Osteoblast (primary cell): ENCODE results near the gene ADIPOR2. TPM values are rescaled to one million over a fixed set of nuclear protein-coding genes. Genes with fewer than 3 reads are reported as not detected.

Experiments
- DNase-seq: peaks from one replicate; pipeline ENCODE4 v3.0.0; 2011; ENCODE audit warnings: low spot score, mixed read lengths; ENCODE audit not compliant: insufficient read length; ENCODE audit errors: missing footprints
- H2AFZ ChIP-seq: 2 replicates; pipeline ENCODE4 v1.6.0; 2011; ENCODE audit warnings: mild to moderate bottlenecking, low read length
- H3K27ac ChIP-seq: 2 replicates; pipeline ENCODE4 v1.5.1; 2011; ENCODE audit warnings: mild to moderate bottlenecking, low read depth, low read length, moderate library complexity
- H3K27me3 ChIP-seq: 2 replicates; pipeline ENCODE4 v1.6.0; 2012; ENCODE audit warnings: mild to moderate bottlenecking, control low read depth, inconsistent platforms, low read length, moderate library complexity; ENCODE audit not compliant: insufficient read depth
- H3K36me3 ChIP-seq: 2 replicates; pipeline ENCODE4 v1.5.1; 2011; ENCODE audit warnings: mild to moderate bottlenecking, low read length, control low read depth, moderate library complexity; ENCODE audit not compliant: insufficient read depth
- H3K4me1 ChIP-seq: 2 replicates; pipeline ENCODE4 v1.5.1; 2011; ENCODE audit warnings: mild to moderate bottlenecking, low read length, control low read depth, moderate library complexity; ENCODE audit not compliant: insufficient read depth
- H3K4me2 ChIP-seq: 2 replicates; pipeline ENCODE4 v1.6.0; 2011; ENCODE audit warnings: mild to moderate bottlenecking, low read length; ENCODE audit not compliant: insufficient read depth
- H3K4me3 ChIP-seq: fragments of 200-600 bp; sonication (generic); 3 replicates; pipeline ENCODE4 v1.5.1; 2012; ENCODE audit warnings: mild to moderate bottlenecking, low read length, inconsistent platforms; ENCODE audit not compliant: insufficient read depth
- H3K79me2 ChIP-seq: 2 replicates; pipeline ENCODE4 v1.6.0; 2012; ENCODE audit warnings: mild to moderate bottlenecking, low read length, control low read depth, inconsistent platforms; ENCODE audit not compliant: insufficient read depth
- H3K9me3 ChIP-seq: 2 replicates; pipeline ENCODE4 v1.5.1; 2011; ENCODE audit warnings: low read depth, low read length, control low read depth
- H4K20me1 ChIP-seq: 2 replicates; pipeline ENCODE4 v1.6.0; 2012; ENCODE audit warnings: mild to moderate bottlenecking, low read length, control low read depth; ENCODE audit not compliant: insufficient read depth
- CTCF ChIP-seq: IDR thresholded peaks from 2 replicates; pipeline ENCODE4 v1.5.1; 2011; ENCODE audit warnings: mild to moderate bottlenecking, low read depth, low read length, moderate library complexity; ENCODE audit errors: extremely low read depth
- total RNA-seq: library from RNA; depleted of rRNA; stranded (reverse); fragments of >200 nt; gene quantifications from 2 replicates; pipeline ENCODE4 v1.2.3, GENCODE V29; 2012

ADIPOR2 gene
- total RNA-seq, 1 donor, result 32.2 TPM

DNA sequence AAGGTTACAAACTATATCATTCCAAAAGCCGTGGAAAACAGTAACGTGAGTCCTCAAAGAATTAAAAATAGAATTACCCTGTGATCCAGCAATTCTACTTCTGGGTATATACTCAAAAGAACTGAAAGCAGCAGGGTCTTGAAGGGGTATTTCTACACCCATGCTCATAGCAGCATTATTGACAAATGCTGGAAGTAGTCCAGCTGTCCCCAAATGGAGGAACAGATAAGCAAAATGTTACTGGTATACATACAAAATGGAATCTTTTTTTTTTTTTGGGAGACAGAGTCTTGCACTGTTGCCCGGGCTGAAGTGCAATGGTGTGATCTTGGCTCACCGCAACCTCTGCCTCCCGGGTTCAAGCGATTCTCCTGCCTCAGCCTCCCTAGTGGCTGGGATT lies 32.9 kb downstream of the ADIPOR2 start:
- Histone ChIP-seq H3K4me2 (no peak overlapping the region), H4K20me1 (peaks cover 37% of the 10 kb centered on the region), H3K4me3 (no peak overlapping the region), H3K36me3 (no peaks in the 10 kb centered on the region), H3K9me3 (no peaks in the 10 kb centered on the region), H2AFZ (no peak overlapping the region), H3K27ac (no peak overlapping the region), H3K4me1 (no peaks in the 10 kb centered on the region), H3K79me2 (peaks cover 58% of the 10 kb centered on the region), H3K27me3 (no peaks in the 10 kb centered on the region)
- DNase-seq, result no peak
- no peak for TF ChIP-seq CTCF

- no peaks in the 10 kb centered on the region for H3K9me3 ChIP-seq
- peaks cover 34% of the 10 kb centered on the region for H4K20me1 ChIP-seq
- no peaks in the 10 kb centered on the region for H3K4me1 ChIP-seq
- H3K79me2 ChIP-seq, result peaks cover 56% of the 10 kb centered on the region
- H3K27ac ChIP-seq, result no peak overlapping the region
- no peak for DNase-seq
- H3K36me3 ChIP-seq, result no peaks in the 10 kb centered on the region
- H3K27me3 ChIP-seq, result no peaks in the 10 kb centered on the region
- TF ChIP-seq CTCF, result no peak
- H2AFZ ChIP-seq, result no peak overlapping the region
- no peak overlapping the region for H3K4me2 ChIP-seq
- H3K4me3 ChIP-seq, result no peak overlapping the region
Measured at GRCh38 chr12:1724250-1724649, 33.4 kb downstream of the ADIPOR2 start.

- no peak overlapping the region for H2AFZ ChIP-seq
- no peaks in the 10 kb centered on the region for H3K4me1 ChIP-seq
- peaks cover 3% of the 10 kb centered on the region for H3K36me3 ChIP-seq
- TF ChIP-seq CTCF, result no peak
- H3K4me3 ChIP-seq, result no peak overlapping the region
- H3K79me2 ChIP-seq, result peaks cover 42% of the 10 kb centered on the region
- H4K20me1 ChIP-seq, result peaks cover 22% of the 10 kb centered on the region
- no peak for DNase-seq
- H3K27me3 ChIP-seq, result no peaks in the 10 kb centered on the region
- no peak overlapping the region for H3K27ac ChIP-seq
- H3K4me2 ChIP-seq, result no peak overlapping the region
- no peaks in the 10 kb centered on the region for H3K9me3 ChIP-seq
Measured at GRCh38 chr12:1726753-1727152, 35.9 kb downstream of the ADIPOR2 start.

DNA sequence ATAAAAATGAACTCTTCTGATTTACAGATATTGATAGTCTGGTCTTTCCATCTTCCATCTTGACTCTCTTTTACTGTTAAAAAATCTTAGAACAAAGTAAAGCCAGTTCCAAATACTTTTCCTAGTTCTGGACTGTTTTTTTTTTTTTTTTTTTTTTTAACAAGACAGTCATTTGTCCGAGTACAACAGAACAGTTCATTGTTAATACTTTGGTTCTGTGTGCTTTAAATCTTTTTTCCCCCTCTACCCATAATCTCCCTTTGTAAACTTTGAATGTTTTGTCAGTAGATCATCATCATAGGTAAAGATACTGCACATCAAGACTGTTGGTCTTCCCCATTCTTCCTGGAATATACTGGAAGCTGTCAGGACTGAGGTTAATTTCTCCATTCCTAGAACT lies 38.0 kb downstream of the ADIPOR2 start:
- Histone ChIP-seq H3K9me3 (no peaks in the 10 kb centered on the region), H4K20me1 (peaks cover 11% of the 10 kb centered on the region), H3K4me3 (no peak overlapping the region), H3K79me2 (peaks cover 35% of the 10 kb centered on the region), H3K36me3 (peaks cover 3% of the 10 kb centered on the region), H3K4me2 (no peak overlapping the region), H3K4me1 (no peaks in the 10 kb centered on the region), H3K27me3 (no peaks in the 10 kb centered on the region), H3K27ac (no peak overlapping the region), H2AFZ (no peak overlapping the region)
- DNase-seq, result no peak
- no peak for TF ChIP-seq CTCF
